ELF-1 (cell line): ENCODE results near the gene FRG1.
"Not testable (repeated sequence)": the region's sequence is repeated elsewhere in the genome, so short reads cannot be mapped to it uniquely, and the experiment has no call there.

Experiments used
- DNase-seq: peaks from one replicate; pipeline ENCODE4 v3.0.0-alpha.2; 2016; ENCODE audit warnings: low read depth, low spot score

FRG1 gene

DNA sequence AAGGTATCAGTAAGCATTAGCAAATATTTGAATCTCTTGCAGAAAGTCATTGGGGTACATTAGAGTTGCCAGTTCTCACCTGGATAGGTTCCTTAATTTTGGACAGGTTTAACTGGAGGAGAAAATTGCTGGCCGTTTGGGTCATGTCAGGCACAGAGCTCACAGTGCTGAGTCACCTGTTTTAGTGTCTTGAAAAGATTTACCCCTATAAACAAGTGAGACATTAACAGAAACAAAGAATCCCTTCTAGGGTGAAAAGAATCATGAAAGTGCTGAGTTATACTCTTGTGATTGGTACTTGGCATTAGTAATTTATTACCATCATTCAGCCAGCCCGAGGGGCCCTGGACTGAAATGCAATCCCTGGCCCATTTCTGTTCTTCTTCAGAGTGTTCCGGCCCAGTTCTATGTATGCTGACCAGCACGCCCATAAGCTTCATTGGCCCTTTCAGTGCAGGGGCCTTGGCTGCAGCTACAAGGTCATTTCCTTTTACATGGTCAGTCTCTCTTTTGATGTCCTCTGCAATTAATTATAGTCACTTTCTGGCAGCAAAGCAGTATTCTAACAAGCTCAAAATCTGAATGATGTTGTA is 45.1 kb downstream of the FRG1 start:
- DNase-seq = not testable (repeated sequence)

- DNase-seq = no peak
Measured at GRCh38 chr4:189988877-189989431, 48.3 kb downstream of the FRG1 start.

GRCh38 chr4:189989941-189990340 is 49.3 kb downstream of the FRG1 start:
- DNase-seq = not testable (repeated sequence)
